ENCODE measurements around the gene PTPN1. TPM values are rescaled to one million over a fixed set of nuclear protein-coding genes. Genes with fewer than 3 reads are reported as not detected.

Gene PTPN1
- total RNA-seq (12.8 and 20.0 TPM in 2 replicates), polyA plus RNA-seq (28.5 and 28.7 TPM in 2 replicates), polyA minus RNA-seq (ENCODE audit: low replicate concordance) (37.8 and 39.8 TPM in 2 replicates)
- polyA plus RNA-seq (2012) = 27.4 and 27.5 TPM in 2 replicates

DNA sequence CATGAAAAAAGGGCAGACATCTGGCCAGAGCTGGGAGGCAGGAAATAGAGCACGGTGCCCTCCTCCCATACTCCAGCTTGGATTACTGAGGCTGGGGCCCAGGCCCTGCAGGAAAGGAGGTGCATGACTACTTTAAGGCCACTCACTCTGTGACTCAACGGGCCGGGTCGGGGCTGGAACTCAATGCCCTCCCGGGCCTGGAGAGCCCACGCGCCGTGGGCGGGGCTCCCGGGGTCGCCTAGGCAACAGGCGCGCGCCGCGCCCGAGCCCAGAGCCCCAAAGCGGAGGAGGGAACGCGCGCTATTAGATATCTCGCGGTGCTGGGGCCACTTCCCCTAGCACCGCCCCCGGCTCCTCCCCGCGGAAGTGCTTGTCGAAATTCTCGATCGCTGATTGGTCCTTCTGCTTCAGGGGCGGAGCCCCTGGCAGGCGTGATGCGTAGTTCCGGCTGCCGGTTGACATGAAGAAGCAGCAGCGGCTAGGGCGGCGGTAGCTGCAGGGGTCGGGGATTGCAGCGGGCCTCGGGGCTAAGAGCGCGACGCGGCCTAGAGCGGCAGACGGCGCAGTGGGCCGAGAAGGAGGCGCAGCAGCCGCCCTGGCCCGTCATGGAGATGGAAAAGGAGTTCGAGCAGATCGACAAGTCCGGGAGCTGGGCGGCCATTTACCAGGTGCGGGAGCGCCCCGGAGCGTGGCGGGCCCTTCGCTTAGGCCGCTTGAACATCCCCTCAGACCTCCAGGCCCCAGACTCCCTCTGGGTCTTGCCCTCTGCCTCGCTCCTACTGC lies at the start of gene PTPN1:
Gene PTPN1, plus strand, starts transcription at position 461 of the 783 bp plus-strand sequence. Its CDS starts 145 bp downstream, at position 606.
- Histone ChIP-seq H3K4me3 (replicated peaks in 1 of 4; ENCODE audit: control extremely low read depth in 1 of 4, insufficient read depth in 1 of 4, low read depth in 3 of 4, low read length in 4 of 4) (peak within 1 kb of the TSS; percentile 75 to 97 (median 92)), H3K9ac (ENCODE audit: insufficient read depth, low read length) (peak within 1 kb of the TSS; percentile 97), H2AFZ (ENCODE audit: low read length) (peak within 1 kb of the TSS; percentile 84), H3K9me3 (ENCODE audit: control insufficient read depth, insufficient read depth, low read depth, low read length) (no peaks in the 10 kb centered on the region), H3K4me2 (ENCODE audit: extremely low read depth, insufficient read depth, low read length) (peak within 1 kb of the TSS; percentile 99), H3K79me2 (ENCODE audit: control insufficient read depth, insufficient read depth, low read length) (peaks cover 49% of the 10 kb centered on the region), H3K27ac (ENCODE audit: insufficient read depth, low read length) (peak within 1 kb of the TSS; percentile 95), H4K20me1 (ENCODE audit: control insufficient read depth, extremely low read depth, insufficient read depth, low read length) (no peaks in the 10 kb centered on the region), H3K4me1 (ENCODE audit: control insufficient read depth, extremely low read depth, insufficient read depth, low read length) (peaks cover 8% of the 10 kb centered on the region), H3K27me3 (ENCODE audit: control insufficient read depth, insufficient read depth, low read length) (no peaks in the 10 kb centered on the region), H3K36me3 (ENCODE audit: control insufficient read depth, insufficient read depth, low read length) (no peaks in the 10 kb centered on the region)
- TF ChIP-seq EZH2 (IDR thresholded peaks at IDR 0.05; ENCODE audit: low read length, missing control alignments) = no peak
- peak in 1 of 2 donors; percentile 10 for TF ChIP-seq CTCF (conservative IDR thresholded peaks at IDR 0.05 in 1 of 2, IDR thresholded peaks at IDR 0.05 in 1 of 2; ENCODE audit: low read depth in 1 of 2, low read length in 2 of 2)
- DNase-seq (ENCODE audit: low read depth in 2 of 2) = peak; percentile 98 to 99

DNA sequence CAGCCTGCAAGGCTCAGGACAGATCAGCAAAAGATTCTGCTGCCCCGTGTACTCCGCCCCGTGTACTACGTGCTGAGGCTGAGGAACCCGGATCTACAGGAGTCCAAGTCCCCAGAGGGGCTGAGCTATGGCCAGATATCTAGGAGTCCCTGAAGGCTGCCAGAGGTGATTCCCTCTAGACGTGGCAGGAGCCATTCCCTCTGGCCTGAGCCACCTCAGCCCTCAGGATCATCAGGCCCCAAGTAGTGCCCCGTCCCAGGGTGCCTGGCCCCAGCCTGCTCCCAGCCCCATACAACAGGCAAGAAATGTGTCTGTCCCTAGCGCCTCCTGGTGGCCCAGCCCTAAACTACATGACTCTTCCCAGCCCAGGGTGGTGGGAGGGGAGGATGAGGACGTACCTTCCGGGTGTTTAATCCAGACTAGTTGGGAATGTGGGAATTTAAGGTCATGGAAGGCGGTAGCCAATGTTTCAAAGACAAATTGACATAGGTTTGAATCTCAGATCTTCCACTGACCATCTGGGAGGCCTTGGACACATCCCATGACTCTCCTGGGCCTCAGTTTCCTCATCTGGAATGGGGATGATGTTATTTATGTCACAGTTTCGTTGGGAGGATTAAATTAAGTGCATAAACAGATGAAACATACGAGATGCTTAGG lies 49.4 kb upstream of the PTPN1 start:
- H3K27me3 ChIP-seq (ENCODE audit: control insufficient read depth, insufficient read depth, low read length) = no peaks in the 10 kb centered on the region
- H3K4me2 ChIP-seq (ENCODE audit: extremely low read depth, insufficient read depth, low read length) = no peak overlapping the region
- peak overlapping the region; percentile 49 for H3K9ac ChIP-seq (ENCODE audit: insufficient read depth, low read length)
- H3K9me3 ChIP-seq (ENCODE audit: control insufficient read depth, insufficient read depth, low read depth, low read length) = no peaks in the 10 kb centered on the region
- peak; percentile 59 to 82 for DNase-seq (ENCODE audit: low read depth in 2 of 2)
- TF ChIP-seq CTCF (conservative IDR thresholded peaks at IDR 0.05 in 1 of 2, IDR thresholded peaks at IDR 0.05 in 1 of 2; ENCODE audit: low read depth in 1 of 2, low read length in 2 of 2) (peak; percentile 92 to 94), EZH2 (IDR thresholded peaks at IDR 0.05; ENCODE audit: low read length, missing control alignments) (no peak)
- H3K36me3 ChIP-seq (ENCODE audit: control insufficient read depth, insufficient read depth, low read length) = no peaks in the 10 kb centered on the region
- peak overlapping the region; percentile 60 for H2AFZ ChIP-seq (ENCODE audit: low read length)
- no peaks in the 10 kb centered on the region for H3K79me2 ChIP-seq (ENCODE audit: control insufficient read depth, insufficient read depth, low read length)
- H3K27ac ChIP-seq (ENCODE audit: insufficient read depth, low read length) = peak overlapping the region; percentile 45
- no peaks in the 10 kb centered on the region for H4K20me1 ChIP-seq (ENCODE audit: control insufficient read depth, extremely low read depth, insufficient read depth, low read length)
- no peak overlapping the region for H3K4me3 ChIP-seq (replicated peaks in 1 of 4; ENCODE audit: control extremely low read depth in 1 of 4, insufficient read depth in 1 of 4, low read depth in 3 of 4, low read length in 4 of 4)
- H3K4me1 ChIP-seq (ENCODE audit: control insufficient read depth, extremely low read depth, insufficient read depth, low read length) = peaks cover 5% of the 10 kb centered on the region

GRCh38 chr20:50462093-50462690 lies 48.0 kb upstream of the PTPN1 start:
- H3K9me3 ChIP-seq (ENCODE audit: control insufficient read depth, insufficient read depth, low read depth, low read length) = no peaks in the 10 kb centered on the region
- peaks cover 5% of the 10 kb centered on the region for H3K4me1 ChIP-seq (ENCODE audit: control insufficient read depth, extremely low read depth, insufficient read depth, low read length)
- peak in 1 of 2 donors; percentile 78 for DNase-seq (ENCODE audit: low read depth in 2 of 2)
- H3K36me3 ChIP-seq (ENCODE audit: control insufficient read depth, insufficient read depth, low read length) = no peaks in the 10 kb centered on the region
- no peak for TF ChIP-seq EZH2 (IDR thresholded peaks at IDR 0.05; ENCODE audit: low read length, missing control alignments)
- H3K4me3 ChIP-seq (replicated peaks in 1 of 4; ENCODE audit: control extremely low read depth in 1 of 4, insufficient read depth in 1 of 4, low read depth in 3 of 4, low read length in 4 of 4) = no peak overlapping the region
- no peak overlapping the region for H2AFZ ChIP-seq (ENCODE audit: low read length)
- no peak overlapping the region for H3K4me2 ChIP-seq (ENCODE audit: extremely low read depth, insufficient read depth, low read length)
- H4K20me1 ChIP-seq (ENCODE audit: control insufficient read depth, extremely low read depth, insufficient read depth, low read length) = no peaks in the 10 kb centered on the region
- no peaks in the 10 kb centered on the region for H3K27me3 ChIP-seq (ENCODE audit: control insufficient read depth, insufficient read depth, low read length)
- H3K9ac ChIP-seq (ENCODE audit: insufficient read depth, low read length) = no peak overlapping the region
- no peak overlapping the region for H3K27ac ChIP-seq (ENCODE audit: insufficient read depth, low read length)
- H3K79me2 ChIP-seq (ENCODE audit: control insufficient read depth, insufficient read depth, low read length) = no peaks in the 10 kb centered on the region
